Peyer's patch (tissue), 4 donors: ENCODE results near the gene HEXIM1.

Source experiments
- POLR2A ChIP-seq, 2 donors: fragments of 450-650 bp; IDR thresholded peaks; one replicate each; pipeline ENCODE4 v1.5.1; 2017; ENCODE audit warnings: antibody characterized with exemption in 2 of 2, mild to moderate bottlenecking in 2 of 2, moderate library complexity in 2 of 2
- TF ChIP-seq, protein P1 (sequence below), 6 experiments: fragments of 450-650 bp in 4 of 6; fragments of 200-600 bp in 2 of 6; sonication (generic) in 1 of 6; IDR thresholded peaks; one replicate each; pipeline ENCODE4 v1.5.1; 2017 to 2019; ENCODE audit warnings: antibody characterized with exemption in 6 of 6, mild to moderate bottlenecking in 3 of 6, moderate library complexity in 1 of 6

DNA sequence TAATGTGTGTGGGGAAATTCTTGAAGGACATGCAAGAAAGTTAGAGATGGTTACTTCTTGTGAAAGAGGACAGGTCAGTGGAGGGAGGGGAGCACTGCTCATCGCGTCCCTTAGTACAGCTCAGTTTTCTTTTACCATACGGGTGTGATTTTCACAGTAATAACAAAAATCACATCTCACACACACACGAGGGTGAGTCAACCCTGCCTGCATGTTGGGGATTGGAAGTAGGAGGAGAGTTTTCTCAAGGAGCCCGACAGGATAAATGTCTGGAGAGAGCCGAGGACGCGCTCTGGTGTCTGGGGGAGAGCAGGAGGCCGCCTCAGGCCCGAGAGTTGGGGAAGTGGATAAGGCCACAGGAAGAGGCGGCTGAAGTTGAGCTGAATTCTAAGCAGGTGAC is 32.4 kb upstream of the HEXIM1 start:
- no peak for TF ChIP-seq POLR2A (IDR thresholded peaks at IDR 0.05)
- TF ChIP-seq, protein P1, sequence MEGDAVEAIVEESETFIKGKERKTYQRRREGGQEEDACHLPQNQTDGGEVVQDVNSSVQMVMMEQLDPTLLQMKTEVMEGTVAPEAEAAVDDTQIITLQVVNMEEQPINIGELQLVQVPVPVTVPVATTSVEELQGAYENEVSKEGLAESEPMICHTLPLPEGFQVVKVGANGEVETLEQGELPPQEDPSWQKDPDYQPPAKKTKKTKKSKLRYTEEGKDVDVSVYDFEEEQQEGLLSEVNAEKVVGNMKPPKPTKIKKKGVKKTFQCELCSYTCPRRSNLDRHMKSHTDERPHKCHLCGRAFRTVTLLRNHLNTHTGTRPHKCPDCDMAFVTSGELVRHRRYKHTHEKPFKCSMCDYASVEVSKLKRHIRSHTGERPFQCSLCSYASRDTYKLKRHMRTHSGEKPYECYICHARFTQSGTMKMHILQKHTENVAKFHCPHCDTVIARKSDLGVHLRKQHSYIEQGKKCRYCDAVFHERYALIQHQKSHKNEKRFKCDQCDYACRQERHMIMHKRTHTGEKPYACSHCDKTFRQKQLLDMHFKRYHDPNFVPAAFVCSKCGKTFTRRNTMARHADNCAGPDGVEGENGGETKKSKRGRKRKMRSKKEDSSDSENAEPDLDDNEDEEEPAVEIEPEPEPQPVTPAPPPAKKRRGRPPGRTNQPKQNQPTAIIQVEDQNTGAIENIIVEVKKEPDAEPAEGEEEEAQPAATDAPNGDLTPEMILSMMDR (IDR thresholded peaks at IDR 0.05), result no peak
